ENCODE data around the gene ITGB3.

DNA sequence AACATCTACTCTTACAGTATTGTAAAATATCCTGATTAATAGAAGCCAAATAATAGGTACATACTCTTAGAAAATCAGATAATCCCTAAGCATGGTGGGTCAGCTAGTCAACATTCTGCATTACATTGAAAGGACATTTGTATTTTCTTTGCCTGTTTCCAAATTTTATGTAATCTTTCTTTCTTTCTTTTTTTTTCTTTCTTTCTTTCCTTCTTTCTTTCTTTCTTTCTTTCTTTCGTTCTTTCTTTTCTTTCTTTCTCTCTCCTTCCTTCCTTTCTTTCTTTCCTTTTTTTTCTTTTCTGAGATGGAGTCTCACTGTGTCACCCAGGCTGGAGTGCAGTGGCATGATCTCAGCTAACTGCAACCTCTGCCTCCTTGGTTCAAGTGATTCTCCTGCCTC lies 18.9 kb downstream of the ITGB3 start:
- no peak for TF ChIP-seq POLR2A (IDR thresholded peaks at IDR 0.05)
- TF ChIP-seq, protein P1, sequence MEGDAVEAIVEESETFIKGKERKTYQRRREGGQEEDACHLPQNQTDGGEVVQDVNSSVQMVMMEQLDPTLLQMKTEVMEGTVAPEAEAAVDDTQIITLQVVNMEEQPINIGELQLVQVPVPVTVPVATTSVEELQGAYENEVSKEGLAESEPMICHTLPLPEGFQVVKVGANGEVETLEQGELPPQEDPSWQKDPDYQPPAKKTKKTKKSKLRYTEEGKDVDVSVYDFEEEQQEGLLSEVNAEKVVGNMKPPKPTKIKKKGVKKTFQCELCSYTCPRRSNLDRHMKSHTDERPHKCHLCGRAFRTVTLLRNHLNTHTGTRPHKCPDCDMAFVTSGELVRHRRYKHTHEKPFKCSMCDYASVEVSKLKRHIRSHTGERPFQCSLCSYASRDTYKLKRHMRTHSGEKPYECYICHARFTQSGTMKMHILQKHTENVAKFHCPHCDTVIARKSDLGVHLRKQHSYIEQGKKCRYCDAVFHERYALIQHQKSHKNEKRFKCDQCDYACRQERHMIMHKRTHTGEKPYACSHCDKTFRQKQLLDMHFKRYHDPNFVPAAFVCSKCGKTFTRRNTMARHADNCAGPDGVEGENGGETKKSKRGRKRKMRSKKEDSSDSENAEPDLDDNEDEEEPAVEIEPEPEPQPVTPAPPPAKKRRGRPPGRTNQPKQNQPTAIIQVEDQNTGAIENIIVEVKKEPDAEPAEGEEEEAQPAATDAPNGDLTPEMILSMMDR (IDR thresholded peaks at IDR 0.05 in 8 of 11, conservative IDR thresholded peaks at IDR 0.05 in 3 of 11) = no peak
- no peak for TF ChIP-seq POLR2AphosphoS5 (IDR thresholded peaks at IDR 0.05)

Measured in spleen (tissue), 7 donors.